H1 (cell line): ENCODE results near the gene DPP10. TPM values are rescaled to one million over a fixed set of nuclear protein-coding genes. Genes with fewer than 3 reads are reported as not detected.

Experiments
- HDAC2 ChIP-seq, 2 experiments: fragments of 300-600 bp in 1 of 2; sonication (generic) in 1 of 2; IDR thresholded peaks; 2 replicates each; pipeline ENCODE4 v1.6.1; 2011 to 2012; ENCODE audit warnings: low read depth in 2 of 2, low read length in 2 of 2, mild to moderate bottlenecking in 2 of 2, moderate library complexity in 2 of 2, borderline replicate concordance in 1 of 2, inconsistent platforms in 1 of 2
- RXRA ChIP-seq: IDR thresholded peaks from 2 replicates; pipeline ENCODE4 v1.6.1; 2011; ENCODE audit warnings: low read depth, mild to moderate bottlenecking, low read length, moderate library complexity; ENCODE audit not compliant: insufficient read depth
- SIX5 ChIP-seq: IDR thresholded peaks from 2 replicates; pipeline ENCODE4 v1.6.1; 2011; ENCODE audit warnings: mild to moderate bottlenecking, low read depth, low read length
- polyA plus RNA-seq, 7 experiments: library from polyadenylated mRNA; depleted of rRNA in 3 of 7; stranded (reverse) in 5 of 7; unstranded in 2 of 7; fragments of >200 nt in 5 of 7; fragments of 200-250 nt in 2 of 7; gene quantifications; 1 replicate in 5 of 7; 2 replicates in 1 of 7; 4 replicates in 1 of 7; pipeline versions ENCODE4 v1.2.1 to v1.2.3, GENCODE V29; 2011 to 2013; ENCODE audit warnings: missing spikeins in 2 of 7, mixed read lengths in 2 of 7
- total RNA-seq: library from RNA; stranded (reverse); fragmentation: NEBNext Ultra II Directional; extraction: Animal tissue kit (Norgen Biotek cat#: 25700); gene quantifications from 2 replicates; pipeline ENCODE4 v1.2.1, GENCODE V29; 2021
- TF ChIP-seq, protein P1 (sequence below): IDR thresholded peaks from 2 replicates; pipeline ENCODE4 v1.6.1; 2011; ENCODE audit warnings: low read length, improper control_type of control experiment
- TF ChIP-seq, protein P2 (sequence below): IDR thresholded peaks from 2 replicates; pipeline ENCODE4 v1.6.1; 2012; ENCODE audit warnings: inconsistent platforms

DPP10 gene
- total and polyA plus RNA-seq, 2 of the 8 experiments (the other 6 are each of a cell fraction or from before 2014, with no cell fraction given) = 3.3 to 7.2 TPM

DNA sequence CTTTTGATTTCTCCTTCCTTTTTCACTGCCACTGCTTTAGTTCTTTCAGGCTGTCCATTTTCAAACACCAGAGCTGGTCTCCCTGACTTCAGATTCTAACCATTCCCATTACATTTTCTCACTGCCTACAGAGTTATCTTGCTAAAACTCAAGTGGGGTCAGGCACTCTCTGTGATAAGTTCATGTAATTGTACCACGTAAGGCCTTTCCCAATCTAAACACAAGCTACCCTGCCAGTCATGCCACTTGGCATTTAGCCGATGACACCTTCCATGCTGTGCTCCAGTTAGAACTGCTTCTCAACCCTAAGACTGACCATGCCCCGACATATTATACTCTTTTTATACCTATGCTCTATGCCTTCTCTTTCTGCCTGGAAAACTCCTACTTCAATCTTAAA is 592.4 kb downstream of the DPP10 start (continued):
- TF ChIP-seq, protein P1, sequence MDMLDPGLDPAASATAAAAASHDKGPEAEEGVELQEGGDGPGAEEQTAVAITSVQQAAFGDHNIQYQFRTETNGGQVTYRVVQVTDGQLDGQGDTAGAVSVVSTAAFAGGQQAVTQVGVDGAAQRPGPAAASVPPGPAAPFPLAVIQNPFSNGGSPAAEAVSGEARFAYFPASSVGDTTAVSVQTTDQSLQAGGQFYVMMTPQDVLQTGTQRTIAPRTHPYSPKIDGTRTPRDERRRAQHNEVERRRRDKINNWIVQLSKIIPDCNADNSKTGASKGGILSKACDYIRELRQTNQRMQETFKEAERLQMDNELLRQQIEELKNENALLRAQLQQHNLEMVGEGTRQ = no peak
- TF ChIP-seq SIX5 (no peak), HDAC2 (IDR thresholded peaks at IDR 0.05; ENCODE audit: borderline replicate concordance in 1 of 2, low read depth in 2 of 2, low read length in 2 of 2) (no peak), RXRA (no peak)
- TF ChIP-seq, protein P2, sequence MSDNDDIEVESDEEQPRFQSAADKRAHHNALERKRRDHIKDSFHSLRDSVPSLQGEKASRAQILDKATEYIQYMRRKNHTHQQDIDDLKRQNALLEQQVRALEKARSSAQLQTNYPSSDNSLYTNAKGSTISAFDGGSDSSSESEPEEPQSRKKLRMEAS = no peak
- TF ChIP-seq, all 59 proteins: peak for 0
